NOMO-1 treated with dmso at 0.1 percent for 144 hours (cell line): Measurements from ENCODE around the gene DNTT.

Experiments
- DNase-seq: peaks from one replicate; lab custom pipeline; 2025; ENCODE audit not compliant: unreplicated experiment; lab: John Stamatoyannopoulos, UW

DNTT gene

DNA sequence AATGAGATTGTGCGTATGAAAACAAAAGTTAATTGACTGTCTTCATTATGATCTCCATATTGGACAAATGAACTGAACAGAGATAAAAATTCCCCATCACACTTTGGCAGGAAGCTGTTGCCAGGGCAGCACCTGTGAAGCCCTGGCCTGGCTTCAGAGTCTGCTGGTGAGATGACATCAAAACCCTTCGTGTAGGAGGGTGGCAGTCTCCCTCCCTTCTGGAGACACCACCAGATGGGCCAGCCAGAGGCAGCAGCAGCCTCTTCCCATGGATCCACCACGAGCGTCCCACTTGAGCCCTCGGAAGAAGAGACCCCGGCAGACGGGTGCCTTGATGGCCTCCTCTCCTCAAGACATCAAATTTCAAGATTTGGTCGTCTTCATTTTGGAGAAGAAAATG lies at the start of gene DNTT:
TSS of gene DNTT (plus strand) at position 205 of the 400 bp plus-strand sequence. CDS start at position 269, 64 bp downstream.
- DNase-seq: no peak

DNA sequence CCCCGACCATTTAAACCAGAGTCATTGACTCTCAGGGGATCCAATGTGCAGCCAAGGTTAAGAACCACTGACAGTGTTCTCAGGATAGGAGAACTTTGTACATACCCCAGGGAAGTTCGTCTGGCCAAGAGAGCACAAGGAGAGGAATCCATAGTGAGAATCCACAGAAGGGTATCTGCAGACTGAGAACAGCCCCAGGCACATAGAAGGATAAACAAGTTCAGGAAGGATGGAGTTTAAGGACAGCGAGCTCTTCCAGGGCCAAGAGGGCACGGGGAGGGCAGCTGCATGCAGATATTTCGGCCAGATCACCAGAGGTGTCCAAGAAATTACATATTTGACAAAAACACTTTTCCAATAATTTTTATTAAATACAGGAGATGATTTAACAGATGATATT lies 49.3 kb upstream of the DNTT start:
- DNase-seq: no peak

DNA sequence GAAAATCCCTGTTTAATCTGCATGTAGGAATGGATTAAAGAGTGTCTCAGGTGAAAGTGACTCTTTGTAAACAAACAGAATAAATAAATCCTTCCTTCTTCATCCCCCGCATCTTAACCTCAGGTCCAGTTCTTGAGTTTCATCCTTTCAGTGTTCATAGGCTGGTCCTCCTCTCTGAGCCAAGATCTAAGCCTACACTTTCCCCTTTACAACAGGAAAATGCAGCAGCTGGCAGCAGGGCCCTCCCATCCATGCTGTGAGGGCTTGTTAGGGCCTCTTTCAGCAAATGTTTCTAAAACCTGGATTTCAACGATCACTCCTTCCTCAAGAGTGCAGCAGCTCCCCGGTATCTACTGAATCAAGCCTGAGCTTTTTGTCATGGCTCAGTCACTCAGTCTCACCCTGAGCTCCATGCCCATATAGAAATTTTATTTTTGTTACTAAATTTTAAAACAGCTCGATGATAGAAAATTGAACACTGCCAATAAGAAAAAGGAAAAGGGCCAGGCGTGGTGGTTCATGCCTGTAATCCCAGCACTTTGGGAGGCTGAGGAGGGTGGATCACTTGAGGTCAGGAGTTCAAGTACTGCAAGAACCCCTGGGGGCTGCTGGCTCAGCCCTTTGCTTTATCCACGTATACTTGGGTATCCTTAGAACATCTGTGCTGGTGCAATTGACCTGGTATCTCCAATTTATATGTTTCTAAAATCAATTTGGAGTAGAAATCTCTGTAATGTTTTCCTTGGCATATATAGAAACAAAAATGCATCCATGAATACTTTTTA lies 48.5 kb upstream of the DNTT start:
- DNase-seq: no peak

DNA sequence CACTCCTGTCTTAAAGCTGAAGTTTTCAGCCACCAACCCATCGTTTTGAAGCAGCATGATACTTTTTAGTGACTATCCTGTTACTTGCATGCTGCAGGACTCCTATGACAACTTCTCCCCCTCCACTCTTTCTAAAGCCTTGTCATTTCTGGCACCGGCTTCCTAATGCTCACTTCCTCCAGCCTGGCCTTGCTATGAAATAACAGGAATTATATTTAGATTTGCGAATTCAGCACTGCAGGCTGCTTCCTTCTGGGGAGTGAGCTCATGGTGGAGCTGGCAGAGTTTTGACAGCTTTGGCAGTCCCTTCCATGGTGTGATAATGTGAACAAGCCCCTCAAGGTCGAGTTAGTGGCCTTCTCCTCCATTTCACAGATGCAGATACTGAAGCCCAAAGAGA lies 46.3 kb upstream of the DNTT start:
- no peak for DNase-seq

DNA sequence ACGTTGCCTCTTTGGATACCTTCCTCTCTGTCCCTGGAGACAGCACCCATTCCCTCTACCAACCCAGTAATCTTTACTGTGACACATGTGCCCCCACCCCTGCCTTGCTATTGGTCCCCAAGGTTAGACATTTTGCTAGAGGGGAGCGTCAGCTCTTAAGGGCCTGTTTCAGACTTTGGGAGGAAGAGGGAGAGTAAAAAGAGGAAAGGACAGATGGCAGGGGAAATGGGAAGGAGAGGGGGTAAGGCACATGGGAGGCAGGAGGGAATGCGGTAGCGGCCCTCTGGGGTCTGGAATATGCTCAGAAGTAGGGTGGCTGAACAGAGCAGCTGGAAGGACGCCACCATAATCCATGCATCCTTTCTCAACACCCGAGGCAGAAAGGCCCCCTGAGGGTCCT lies 45.1 kb upstream of the DNTT start:
- no peak for DNase-seq

DNA sequence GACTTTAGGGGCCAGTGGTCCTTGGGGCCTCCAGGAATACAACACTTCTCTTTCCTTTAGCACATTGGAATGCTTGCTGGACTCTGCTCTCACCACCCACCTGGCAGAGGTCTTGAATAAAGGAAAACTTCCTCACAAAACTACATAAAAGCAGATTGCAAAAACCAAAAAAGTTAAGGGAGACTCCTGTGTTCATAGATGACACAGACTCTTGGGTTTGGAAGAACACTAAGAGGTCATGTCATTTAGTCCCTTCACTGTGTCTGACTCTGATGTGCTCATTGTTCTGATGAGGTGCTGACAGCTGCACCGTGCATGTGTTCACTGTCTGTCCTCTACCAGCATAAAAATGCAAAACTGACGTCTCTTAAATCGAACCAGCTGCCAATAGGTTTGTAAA lies 44.2 kb upstream of the DNTT start:
- DNase-seq: no peak

DNA sequence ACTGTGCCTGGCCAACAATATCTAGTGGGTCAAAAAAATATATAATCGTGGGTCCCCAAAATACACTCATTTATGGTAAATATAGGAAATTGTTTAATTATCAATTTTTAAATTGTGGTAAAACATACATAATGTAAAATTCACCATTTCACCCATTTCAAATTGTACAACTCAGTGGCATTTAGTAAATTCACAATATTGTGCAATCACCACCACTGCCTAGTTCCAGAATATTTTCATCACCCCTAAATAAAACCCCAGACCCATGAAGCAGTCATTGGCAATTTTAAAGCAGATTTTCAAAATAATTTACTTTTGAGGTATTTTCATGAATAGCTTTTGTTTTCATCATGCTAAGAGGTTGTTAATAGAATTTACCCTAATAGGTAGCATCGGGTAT lies 43.1 kb upstream of the DNTT start:
- DNase-seq: no peak

DNA sequence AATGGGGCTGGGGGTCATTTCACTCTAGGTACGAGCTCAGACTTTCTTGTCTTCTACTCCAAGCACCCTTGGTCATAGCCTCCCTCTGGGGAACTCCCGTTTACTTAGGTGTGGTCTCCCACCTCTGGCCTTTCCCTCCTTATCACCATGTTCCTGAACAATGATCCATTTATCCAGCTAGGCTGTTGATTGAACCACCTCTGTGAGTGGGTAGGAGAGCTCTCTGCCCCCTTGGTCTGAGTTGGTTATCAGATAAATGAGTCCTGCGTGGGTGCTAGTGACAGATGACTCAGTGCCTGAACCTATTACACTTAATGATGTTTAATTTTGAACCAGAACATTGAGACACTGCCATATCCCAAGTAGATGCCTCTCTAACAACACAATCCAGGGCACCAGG lies 42.3 kb upstream of the DNTT start:
- DNase-seq: no peak

DNA sequence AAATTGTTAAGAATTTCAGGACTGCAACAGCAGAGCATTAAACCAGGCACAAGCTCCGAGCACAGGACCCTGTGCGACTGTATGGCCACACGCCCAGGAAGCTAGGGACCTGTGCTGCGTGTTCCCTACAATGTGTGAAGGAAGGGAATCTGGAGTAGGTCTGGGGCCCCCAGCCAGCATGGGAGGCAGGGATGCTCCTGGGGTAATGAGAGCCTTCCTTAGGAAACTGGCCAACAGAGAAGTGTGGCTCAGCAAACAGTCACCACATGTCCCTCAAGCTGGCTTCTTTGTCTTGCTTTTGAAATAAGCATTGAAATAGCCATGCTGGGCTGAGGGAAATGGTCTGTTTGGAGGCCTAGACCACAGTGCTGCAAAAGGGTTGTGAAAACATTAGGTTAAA lies 41.1 kb upstream of the DNTT start:
- DNase-seq: no peak

DNA sequence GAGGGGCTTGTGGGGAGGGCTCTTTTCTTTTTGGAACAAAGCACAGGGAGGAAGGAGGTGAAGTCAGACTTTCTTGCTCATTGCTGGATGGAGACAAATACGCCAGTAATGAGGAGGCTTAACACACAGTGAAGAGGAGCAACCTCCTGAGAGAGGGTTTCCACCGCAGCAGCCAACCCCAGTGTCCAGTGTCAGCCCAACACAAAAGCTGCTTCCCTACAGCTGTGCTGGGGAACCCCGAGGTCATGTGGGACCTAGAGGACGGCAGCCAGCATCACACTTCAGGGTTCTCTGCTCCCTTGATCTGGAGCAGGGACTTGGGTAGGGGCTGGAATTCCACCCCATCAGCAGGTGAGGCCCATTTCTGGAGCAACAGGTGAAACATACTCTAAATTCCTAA lies 40.6 kb upstream of the DNTT start:
- no peak for DNase-seq

DNA sequence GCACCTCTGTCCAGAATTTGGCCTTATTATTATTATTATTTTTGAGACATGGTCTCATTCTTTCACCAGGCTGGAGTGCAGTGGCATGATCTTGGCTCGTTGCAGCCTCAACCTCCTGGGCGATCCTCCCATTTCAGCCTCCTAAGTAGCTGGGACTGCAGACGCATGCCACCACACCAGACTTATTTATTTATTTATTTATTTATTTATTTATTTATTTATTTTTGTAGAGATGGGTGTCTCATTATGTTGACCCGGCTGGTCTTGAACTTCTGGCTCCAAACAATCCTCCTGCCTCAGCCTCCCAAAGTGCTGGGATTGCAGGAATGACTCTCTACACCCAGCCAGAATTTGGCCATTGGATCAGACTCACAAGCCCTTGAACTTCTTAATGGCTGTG lies 39.3 kb upstream of the DNTT start:
- no peak for DNase-seq

DNA sequence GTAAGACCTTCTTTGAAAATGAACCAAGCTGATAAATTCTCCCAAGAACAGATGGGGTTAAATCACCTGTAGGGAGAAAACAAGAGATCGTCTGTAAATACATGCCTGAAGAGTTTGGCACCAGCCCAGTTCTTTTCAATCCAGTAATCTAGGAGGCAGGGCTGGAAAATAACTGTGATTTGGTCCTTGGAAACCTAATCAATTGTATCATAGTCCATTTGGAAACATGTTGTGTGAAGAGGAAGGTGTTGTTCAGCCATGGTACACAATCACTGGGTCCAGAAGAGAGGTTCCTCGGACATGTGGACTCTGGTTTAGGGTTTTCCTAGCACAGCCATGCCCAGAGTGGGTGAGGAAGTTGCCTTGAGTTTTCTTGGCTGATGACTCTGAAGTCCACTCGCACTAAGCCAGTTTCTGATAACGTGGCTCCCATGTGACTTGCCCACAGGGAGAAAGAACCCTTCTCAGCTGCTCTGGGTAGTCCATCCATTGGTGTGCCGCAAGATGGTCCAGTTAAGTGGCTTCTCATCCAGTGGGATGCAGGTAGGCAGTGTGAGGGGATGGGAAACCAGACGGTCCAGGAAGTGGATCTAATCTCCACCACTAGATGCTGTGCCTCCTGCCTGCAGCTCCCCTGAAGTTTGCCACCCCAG lies 38.0 kb upstream of the DNTT start:
- DNase-seq: no peak

DNA sequence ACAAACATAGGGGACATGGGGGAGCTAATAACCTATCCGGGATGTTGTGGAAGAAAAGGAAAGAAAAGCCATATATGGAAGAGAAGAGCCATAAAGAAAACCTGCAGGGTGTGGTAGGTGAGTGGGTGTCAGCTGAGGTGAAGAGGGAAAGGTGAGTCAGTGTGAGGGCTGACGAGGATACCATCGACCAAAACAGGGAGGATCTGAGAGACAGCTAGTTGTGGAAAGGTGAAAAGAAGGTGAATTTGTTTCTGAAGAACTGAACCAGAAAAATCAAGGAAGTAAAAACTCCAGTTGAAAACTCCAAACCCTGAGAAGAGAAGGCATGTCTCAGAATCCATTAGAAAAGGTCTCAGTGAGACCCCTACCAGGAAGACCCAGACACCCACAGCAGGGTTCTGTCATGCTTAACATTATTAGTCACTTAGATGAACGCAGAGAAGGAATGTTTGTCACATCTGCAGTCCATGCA lies 37.0 kb upstream of the DNTT start:
- no peak for DNase-seq

DNA sequence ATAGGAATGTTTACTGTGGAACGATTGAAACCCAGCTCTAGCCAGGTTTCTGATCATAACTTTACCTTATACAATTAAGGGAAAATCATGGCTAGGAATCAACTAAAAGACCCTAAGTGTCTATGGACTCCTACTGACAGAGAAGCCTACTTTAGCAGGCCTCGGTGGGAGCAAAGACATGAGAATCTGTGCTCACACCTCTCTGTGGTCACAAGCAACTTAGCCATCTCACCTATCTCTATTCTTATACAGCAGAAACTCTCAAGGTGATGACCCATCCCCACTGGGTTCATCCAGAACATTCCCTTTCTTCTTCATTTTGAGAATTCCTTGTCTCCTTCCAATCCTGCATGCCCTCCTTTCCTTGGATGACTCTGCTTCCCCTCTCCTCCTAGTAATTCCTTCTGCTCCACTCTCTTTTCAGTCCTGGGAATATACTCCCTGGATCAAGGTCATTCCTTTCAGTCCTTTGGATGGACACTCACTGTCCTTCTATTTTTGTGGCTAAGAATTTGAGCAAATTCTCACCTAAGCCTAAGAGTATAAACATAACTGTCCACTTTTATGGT lies 35.8 kb upstream of the DNTT start:
- DNase-seq: no peak

DNA sequence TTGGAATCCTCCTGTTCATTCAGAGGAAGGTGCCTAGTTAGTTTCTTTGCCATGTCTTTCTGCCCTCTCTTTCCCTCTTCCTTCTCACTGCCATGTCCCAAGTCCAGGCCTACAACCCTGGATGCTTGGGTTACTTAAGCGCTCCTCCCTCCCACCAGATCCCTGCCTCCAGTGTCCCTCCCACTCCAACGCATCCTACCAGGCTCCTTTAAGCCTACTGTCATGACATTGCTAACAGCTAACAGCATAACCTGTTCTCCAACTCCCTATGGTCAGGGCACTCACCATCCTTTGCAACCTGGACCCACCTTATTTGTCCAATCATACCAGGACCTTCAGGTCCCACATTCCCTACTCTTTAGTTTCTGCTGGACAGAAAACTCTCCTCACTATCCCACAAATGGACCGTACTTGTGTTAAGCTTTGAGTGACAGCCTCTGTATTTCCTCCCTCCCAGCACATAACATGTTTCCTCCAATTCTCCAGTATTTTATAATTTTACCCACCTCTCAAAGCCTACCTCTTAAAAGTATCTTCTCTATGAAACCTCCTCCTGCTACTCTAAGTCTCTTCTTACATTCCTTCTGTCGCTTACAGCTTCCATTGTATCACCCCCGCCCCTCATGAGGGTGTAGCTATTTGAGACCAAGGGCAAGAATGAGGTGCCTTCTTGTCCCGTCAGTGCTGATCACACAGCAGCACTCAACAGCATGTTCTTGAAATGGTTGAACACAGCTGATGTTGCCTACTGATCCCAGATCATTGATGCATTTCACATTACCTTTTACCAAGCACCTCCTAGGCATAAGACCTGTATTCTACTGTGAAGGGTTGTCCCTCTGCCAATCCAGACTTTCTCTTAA lies 34.6 kb upstream of the DNTT start:
- no peak for DNase-seq

DNA sequence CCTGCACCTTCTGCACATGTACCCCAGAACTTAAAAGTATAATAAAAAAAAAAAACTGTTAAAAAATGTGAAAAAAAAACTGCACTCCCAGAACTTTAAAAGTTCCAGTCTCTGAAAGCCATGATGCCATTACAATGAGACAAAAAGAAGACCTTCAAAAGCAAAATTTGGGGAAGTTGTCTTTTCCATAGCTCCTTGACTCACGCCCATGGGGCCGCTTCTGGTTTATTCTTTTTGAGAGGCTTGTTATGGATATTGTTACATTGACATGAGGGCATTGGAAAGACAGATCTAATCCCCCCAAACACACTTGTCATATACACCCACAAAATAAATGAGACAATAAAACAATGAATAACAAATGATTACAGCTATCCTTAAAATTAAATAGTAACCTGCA lies 33.7 kb upstream of the DNTT start:
- no peak for DNase-seq

DNA sequence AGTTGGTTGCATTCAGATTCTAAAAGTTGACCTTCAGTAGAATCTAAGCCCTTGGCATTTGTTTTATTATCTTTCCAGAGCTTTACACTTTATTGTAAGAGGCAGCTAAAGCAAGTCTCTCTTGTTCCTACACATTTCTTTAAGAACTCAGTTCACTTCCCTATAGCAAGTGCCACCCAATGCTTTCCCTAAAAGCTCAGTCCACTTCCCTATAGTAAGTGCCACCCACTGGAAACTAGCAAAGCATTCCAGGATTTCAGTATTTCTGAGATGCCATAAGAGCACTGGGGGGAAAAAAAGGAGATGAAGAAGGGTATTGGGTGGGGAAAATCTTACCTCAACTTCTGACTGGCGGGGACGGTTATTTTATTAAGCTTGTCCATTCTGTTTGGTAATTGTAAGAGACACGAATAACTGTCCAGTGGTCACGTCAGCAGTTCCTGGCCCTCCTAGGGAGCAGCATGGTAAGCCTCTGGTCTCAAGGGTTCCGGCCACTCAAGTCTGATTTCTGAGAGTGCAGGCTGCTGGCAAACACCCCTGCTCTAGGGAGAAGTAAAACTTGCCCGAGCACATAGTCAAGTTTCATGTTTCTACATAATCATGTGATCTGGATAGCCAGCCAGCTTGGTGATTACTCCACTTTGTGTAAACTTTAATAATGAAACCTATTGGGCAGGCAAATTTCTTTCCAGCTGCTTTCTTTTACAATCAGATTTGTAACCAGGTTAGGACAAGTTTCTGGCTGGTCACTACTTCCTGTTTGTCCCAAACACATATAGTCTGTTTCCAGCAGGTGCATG lies 33.0 kb upstream of the DNTT start, which contains the start of gene BLNK:
TSS of gene BLNK (minus strand) at position 554 of the 800 bp plus-strand sequence. CDS start at position 383, 171 bp downstream.
- DNase-seq: peak; percentile 28

DNA sequence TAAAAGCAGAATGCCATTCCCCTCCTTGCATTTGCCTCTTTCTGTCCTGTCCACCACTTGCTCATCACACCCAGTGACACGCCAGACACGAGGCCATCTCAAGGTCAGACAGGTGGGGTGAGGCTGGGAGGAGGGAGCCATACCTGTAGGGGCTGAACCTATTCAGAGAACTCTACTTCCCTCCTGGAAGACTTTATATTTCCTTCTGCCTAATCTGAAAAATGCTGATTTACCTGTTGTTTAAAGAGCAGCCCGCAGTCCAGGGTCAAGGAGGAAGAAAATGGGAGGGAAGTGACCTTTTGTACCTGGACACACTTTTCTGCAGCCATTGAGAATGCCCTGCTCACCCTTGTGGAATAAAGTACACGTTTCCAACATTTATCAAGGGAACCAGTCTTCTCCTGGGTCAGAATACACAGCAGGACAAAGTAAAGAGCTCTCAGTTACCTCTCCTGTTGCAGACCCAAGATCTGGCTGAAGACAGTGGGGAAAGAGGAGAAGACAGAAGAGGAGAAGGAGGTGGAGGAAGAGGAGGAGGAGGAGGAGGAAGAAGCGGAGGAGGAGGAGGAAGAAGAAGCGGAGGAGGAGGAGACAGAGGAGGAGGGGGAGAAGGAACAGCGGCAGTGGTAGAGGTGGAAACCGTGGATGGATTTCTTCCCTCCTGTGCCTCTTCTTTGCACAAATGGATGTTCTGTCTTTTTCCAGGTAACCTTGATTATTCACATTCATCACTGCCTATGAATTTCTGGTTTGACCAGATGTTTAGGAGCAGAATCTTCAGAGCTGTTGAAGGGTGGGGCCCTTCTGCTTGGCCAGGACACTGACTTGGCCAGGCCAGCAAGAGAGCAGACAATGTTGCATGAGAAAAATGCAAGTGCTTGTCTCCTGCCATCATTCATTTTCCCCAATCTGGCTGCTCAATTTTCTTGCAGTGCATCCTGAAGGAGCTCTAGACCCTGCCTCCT lies 31.6 kb upstream of the DNTT start:
- DNase-seq: no peak

DNA sequence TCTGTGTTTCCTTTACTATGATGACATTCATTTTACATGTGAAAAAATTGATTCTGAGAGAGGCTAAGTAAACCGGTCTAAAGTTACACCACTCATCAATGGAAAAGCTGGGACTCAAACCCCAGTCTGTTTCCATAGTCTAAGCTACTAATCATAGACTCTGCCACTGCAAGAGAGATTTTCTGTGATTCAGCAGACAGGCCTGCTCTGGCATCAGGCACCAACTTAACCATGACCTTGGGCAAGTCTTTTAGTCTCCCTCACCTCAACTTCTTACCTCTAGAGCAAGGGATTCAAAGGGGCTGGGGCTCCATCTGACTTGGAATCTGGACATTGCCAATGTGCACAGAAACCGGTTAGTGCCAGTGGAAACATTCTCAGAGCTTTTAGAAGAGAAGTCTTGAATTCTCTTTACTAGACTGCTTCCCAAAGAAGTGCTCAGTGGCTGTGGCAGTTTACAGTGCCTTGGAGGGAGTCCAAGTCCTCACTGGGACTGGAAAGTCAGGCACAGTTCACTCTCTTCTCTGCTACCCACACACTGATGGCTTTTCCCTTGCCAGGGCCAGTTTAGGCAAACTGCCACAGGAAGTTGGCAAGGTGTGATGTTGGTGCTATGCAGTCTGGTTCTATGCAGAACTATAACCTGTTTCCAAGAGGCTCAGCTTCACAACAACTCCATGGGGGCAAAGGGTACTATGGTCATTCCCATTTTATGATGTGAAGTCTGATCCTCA lies 28.4 kb upstream of the DNTT start:
- no peak for DNase-seq
